GM18505 (cell line): ENCODE results near the gene CASS4.

Experiments used
- ATAC-seq: cut with Tn5 transposase; IDR thresholded peaks from one replicate; pipeline ENCODE4 v1.9.1; 2021; ENCODE audit not compliant: unreplicated experiment
- POLR2A ChIP-seq: IDR thresholded peaks from 4 replicates; pipeline ENCODE4 v1.6.1; 2011; ENCODE audit warnings: borderline replicate concordance; ENCODE audit not compliant: insufficient read depth, insufficient read length; ENCODE audit errors: extremely low read depth

Gene CASS4

DNA sequence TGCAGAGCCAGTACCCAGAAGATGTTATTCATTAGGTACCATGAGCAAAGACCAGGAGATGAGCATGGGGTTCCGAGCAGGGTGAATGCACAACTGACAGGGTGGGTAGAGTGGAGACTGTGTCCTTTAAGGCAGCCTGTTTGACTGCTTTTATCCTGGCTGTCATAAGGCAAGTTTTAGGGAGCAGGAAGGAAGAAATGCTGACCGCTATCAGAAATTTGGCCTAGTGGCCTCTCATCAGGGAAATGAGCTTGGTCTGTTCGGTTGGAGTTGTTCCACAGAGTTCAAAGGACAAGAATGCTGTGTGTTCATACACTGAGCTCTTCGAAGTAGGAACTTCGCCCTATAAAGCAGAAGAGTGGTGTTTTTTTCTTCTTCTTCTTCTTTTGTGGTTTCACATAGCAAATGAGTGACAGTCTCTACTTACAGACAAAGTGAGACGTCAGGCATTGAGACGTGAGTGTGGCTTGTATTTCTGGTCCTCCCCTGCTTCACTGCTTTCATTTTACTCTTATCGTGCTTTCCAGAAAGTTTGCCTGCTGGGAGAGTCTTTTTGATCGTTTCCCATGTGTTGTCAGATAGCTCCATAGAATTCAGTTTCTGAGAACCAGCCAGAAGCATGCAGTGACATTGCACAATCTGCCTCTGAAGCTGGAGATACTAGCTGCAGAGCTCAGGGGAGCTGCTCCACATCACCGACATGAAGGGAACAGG lies at the start of gene CASS4:
Gene CASS4 (plus strand): TSS at position 502 of the 714 bp plus-strand sequence. CDS start 199 bp downstream, at position 701.
- ATAC-seq = peak; percentile 78

DNA sequence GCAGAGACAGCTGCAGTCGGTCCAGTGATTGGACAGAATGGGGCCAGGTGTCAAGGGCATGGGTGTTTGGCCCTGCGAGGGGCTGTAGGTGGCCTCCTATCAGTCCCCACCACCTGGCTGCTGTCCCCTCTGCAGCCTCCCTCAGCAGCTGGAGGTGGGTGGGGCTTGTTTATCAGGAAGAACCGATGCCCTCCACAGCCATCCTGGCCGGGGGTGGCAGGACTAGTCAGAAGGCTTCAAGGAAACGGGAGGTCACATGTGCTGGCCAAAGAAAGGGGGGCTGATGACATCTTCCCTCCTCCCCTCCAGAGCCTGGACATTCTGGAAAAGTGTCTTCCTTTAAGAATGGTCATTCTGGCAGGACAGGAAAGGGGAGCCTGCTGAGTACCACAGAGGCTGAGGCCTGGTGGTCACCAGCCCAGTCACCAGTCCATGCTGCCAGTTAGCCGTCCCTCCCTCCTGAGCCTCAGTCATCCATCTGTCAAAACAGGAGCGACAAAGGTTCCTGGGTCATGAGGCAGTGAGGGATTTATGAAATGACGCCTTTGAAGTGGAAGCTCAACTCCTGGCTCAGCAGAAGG lies 49.1 kb upstream of the CASS4 start:
- no peak for TF ChIP-seq POLR2A
- no peak for ATAC-seq

More for the DNA sequence above, at the start of gene CASS4:
- no peak for TF ChIP-seq POLR2A

DNA sequence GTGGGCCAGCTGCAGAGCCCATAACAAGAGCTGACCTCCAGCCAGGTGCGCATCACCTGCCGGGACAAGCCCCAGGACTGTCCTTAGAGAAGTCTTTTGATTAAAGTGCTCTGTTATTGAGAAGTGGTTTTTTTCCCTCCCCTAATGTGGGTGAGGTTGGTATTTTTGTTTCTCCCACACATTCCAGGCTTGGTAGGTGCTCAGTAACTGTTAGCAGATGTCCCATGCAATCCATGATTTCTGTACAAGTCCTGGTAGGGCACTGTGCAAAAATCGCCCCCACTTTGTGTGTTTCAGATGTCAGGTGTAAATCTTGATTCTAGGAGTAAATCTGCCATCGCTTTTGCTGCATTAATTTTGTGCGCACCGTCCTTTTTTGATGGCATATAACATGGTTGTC lies 48.6 kb upstream of the CASS4 start:
- TF ChIP-seq POLR2A = no peak
- ATAC-seq = no peak

GRCh38 chr20:56368351-56369134 lies 43.5 kb upstream of the CASS4 start:
- no peak for ATAC-seq
- TF ChIP-seq POLR2A = no peak

- TF ChIP-seq POLR2A = no peak
- no peak for ATAC-seq
Measured at GRCh38 chr20:56369179-56369578, 42.9 kb upstream of the CASS4 start.

GRCh38 chr20:56371977-56372376 lies 40.1 kb upstream of the CASS4 start:
- no peak for TF ChIP-seq POLR2A
- no peak for ATAC-seq

DNA sequence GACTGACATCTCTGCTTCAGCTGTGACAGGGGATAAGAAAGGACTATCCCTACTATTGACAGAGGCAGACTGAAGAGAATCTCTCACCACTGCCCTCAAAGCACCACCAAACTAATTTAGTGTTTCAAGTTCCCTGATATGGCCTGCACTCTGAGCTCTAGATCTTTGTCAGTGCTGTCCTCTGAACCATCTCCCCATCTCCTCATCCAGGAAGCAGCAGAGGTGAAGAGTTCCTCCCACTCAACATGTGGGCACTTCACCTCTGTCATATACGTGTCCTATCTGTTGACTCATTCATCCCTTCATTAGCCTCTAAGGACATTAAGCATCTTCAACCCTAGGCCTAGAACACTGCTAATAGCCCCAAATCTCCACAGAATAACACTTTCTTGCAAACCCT lies 39.2 kb upstream of the CASS4 start:
- TF ChIP-seq POLR2A = no peak
- no peak for ATAC-seq

- ATAC-seq = peak; percentile 64
- no peak for TF ChIP-seq POLR2A
Measured at GRCh38 chr20:56373942-56374341, 38.1 kb upstream of the CASS4 start.

DNA sequence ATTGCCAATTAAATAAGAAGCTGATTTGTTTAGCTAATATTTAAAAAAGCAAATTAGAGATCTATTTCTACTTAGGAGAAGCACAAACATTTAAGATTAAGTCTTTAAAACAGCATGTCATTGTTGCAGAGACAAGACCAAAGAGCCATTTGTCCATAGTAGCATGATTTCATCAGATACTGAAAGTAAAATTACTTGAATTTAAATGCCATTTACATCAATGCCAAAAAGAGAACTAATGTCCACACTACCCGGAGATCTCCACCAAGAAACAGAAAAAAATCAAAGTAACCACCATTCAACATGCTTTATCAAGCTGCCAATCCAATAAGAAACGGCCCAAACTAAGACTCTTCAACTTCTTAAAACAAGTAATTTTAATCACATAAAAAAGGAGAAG lies 35.7 kb upstream of the CASS4 start:
- TF ChIP-seq POLR2A = no peak
- ATAC-seq = no peak

- no peak for ATAC-seq
- TF ChIP-seq POLR2A = no peak
Measured at GRCh38 chr20:56378386-56378785, 33.7 kb upstream of the CASS4 start.

DNA sequence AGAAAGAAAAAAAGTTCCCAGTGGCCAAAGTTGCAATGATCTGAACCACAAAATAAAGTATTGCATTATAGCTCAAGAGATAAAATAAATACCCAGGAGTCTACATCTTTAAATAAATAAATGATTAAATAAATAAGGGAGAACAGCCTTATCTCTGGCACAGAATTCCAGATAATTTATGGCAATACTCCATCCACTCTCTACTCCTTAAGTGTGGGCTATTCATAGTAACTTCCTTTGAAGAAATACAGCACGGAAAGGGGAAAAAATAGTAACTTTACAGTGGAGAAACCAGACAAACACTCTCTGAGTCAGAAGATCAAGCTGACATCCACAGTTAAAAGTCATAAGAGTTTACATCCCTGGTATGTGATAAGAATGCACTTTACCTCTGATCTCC lies 31.7 kb upstream of the CASS4 start:
- ATAC-seq = no peak
- no peak for TF ChIP-seq POLR2A

- no peak for ATAC-seq
- no peak for TF ChIP-seq POLR2A
Measured at GRCh38 chr20:56381501-56381900, 30.6 kb upstream of the CASS4 start.

GRCh38 chr20:56382696-56383095 lies 29.4 kb upstream of the CASS4 start:
- TF ChIP-seq POLR2A = no peak
- no peak for ATAC-seq

- ATAC-seq = no peak
- TF ChIP-seq POLR2A = no peak
Measured at GRCh38 chr20:56383334-56383733, 28.7 kb upstream of the CASS4 start.

- ATAC-seq = no peak
- no peak for TF ChIP-seq POLR2A
Measured at GRCh38 chr20:56385130-56385529, 26.9 kb upstream of the CASS4 start.

DNA sequence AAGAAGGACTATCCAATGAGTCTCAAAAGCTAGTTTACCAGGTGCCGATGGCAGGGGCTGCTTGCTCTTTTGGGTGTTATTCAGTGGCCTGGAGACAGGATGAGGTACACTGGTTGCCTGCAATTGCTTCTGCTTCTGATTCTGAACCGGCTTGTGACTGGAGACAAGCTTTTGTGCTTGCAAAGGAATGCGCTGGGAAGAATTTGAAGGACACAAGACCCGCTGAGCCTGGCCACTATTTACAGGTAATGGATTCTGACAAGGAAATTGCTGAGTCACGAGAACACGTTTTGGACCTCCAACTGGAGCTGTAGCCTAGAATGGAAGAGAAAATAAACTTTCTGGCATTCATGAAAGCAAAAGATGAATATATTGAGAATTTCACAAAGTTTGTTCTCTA lies 25.8 kb upstream of the CASS4 start:
- no peak for TF ChIP-seq POLR2A

More for the DNA sequence above, 25.8 kb upstream of the CASS4 start:
- ATAC-seq = no peak
